Activated CD4-positive, alpha-beta T cell treated with anti-CD3 and anti-CD28 coated beads, Interleukin-2, amount 10 ng/mL, durations not matched to agents 24 days and 14 days (primary cell): ENCODE measurements around the gene CPEB1. TPM values are rescaled to one million over a fixed set of nuclear protein-coding genes. Genes with fewer than 3 reads are reported as not detected.
A peak's percentile ranks its signal among the peaks of the same experiment; 100 is the strongest.
"Not testable (repeated sequence)": the region's sequence is repeated elsewhere in the genome, so short reads cannot be mapped to it uniquely, and the experiment has no call there.

Experiments used
- DNase-seq: peaks from one replicate; pipeline ENCODE4 v3.0.0; 2022
- H3K27ac Mint-ChIP-seq: one replicate; pipeline ENCODE4 v1.8.0; 2022; ENCODE audit warnings: mild to moderate bottlenecking, mixed read lengths
- H3K27me3 Mint-ChIP-seq: one replicate; pipeline ENCODE4 v1.8.0; 2022; ENCODE audit warnings: mixed read lengths
- H3K36me3 Mint-ChIP-seq: one replicate; pipeline ENCODE4 v1.8.0; 2022; ENCODE audit warnings: low read depth, mild to moderate bottlenecking, mixed read lengths
- H3K4me1 Mint-ChIP-seq: one replicate; pipeline ENCODE4 v1.8.0; 2021; ENCODE audit warnings: mixed read lengths
- H3K4me3 Mint-ChIP-seq: one replicate; pipeline ENCODE4 v1.8.0; 2022; ENCODE audit warnings: mild to moderate bottlenecking, moderate library complexity, mixed read lengths
- H3K9me3 Mint-ChIP-seq: one replicate; pipeline ENCODE4 v1.8.0; 2021; ENCODE audit warnings: mixed read lengths
- intact Hi-C: fragments of 100-400 bp; cut with micrococcal nuclease; formaldehyde crosslinking; loops from one replicate; pipeline ENCODE4 v1.15.1; 2023
- total RNA-seq: library from RNA; stranded (reverse); gene quantifications from 2 replicates; pipeline ENCODE4 v1.2.3, GENCODE V29; 2022

CPEB1 gene
- total RNA-seq, 1 donor from 2014 or later: not detected

- no peak for DNase-seq
- H3K4me1 Mint-ChIP-seq: no peaks in the 10 kb centered on the region
- H3K27me3 Mint-ChIP-seq: no peaks in the 10 kb centered on the region
- H3K4me3 Mint-ChIP-seq: no peak overlapping the region
- no peak overlapping the region for H3K27ac Mint-ChIP-seq
- no peaks in the 10 kb centered on the region for H3K36me3 Mint-ChIP-seq
- intact Hi-C loops: no loop called here
- H3K9me3 Mint-ChIP-seq: no peaks in the 10 kb centered on the region
Observed at GRCh38 chr15:82662641-82663040, 15.5 kb upstream of the CPEB1 start.

- Mint-ChIP-seq H3K27ac (no peak overlapping the region), H3K9me3 (no peaks in the 10 kb centered on the region), H3K4me1 (no peaks in the 10 kb centered on the region), H3K36me3 (no peaks in the 10 kb centered on the region), H3K27me3 (no peaks in the 10 kb centered on the region), H3K4me3 (no peak overlapping the region)
- intact Hi-C loops: no loop called here
- DNase-seq: no peak
Observed at GRCh38 chr15:82660378-82660777, 13.2 kb upstream of the CPEB1 start.

DNA sequence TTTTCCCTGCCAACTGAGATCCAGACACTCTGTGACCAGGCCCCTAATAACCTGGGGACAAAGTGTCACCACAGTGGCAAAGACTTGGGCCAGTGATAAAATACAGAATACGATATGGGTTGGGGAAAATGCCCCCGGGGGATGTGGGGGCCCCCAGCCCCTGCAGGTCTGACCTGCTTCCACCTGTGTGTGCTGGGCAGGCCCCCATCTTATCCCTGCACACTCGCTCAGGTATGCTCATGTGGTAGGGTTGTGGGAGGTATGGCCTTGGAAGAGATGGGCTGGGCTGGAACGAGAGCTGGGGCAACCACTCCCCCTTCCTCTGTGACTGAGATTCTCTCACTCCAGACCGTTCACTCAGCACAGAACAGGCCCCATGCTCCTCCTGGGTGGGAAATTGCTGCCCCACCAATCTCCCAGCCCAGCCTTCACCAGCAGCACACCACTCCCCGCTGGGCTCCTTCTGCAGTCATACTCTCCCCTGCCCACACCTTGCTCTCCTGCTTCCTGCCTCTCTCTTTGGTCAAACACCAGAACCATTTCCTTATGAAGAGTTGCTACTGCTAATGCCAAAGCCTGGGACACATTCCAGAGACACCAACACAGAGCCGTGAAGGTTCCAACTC, 9.6 kb upstream of the CPEB1 start:
- Mint-ChIP-seq H3K36me3 (no peaks in the 10 kb centered on the region), H3K27ac (no peak overlapping the region)
- intact Hi-C loops: no loop called here

DNA sequence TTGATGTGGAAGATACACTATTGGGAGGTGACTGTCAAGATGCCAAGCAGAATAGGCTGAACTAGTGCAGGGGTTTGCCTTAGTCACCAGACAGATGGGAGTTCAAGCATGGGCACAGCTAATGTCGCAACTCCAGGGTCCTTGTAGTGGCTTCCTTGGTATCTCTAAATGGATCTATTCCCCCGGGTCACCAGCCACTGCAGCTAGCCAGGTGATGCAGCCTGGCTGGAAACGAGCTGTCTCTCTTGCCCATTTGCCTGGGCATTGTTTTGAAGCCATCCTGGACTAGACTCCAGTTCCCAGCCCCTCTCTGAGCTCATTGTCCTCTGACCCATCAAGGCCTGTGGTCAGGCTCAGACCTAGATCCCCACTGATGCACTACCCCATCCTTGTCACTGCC, 8.4 kb upstream of the CPEB1 start:
- intact Hi-C loops: no loop called here
- Mint-ChIP-seq H3K36me3 (no peaks in the 10 kb centered on the region), H3K27ac (no peak overlapping the region)

More for the DNA sequence above, 9.6 kb upstream of the CPEB1 start:
- H3K4me3 Mint-ChIP-seq: no peak overlapping the region
- DNase-seq: no peak
- no peaks in the 10 kb centered on the region for H3K4me1 Mint-ChIP-seq
- H3K27me3 Mint-ChIP-seq: peaks cover 10% of the 10 kb centered on the region
- no peaks in the 10 kb centered on the region for H3K9me3 Mint-ChIP-seq

DNA sequence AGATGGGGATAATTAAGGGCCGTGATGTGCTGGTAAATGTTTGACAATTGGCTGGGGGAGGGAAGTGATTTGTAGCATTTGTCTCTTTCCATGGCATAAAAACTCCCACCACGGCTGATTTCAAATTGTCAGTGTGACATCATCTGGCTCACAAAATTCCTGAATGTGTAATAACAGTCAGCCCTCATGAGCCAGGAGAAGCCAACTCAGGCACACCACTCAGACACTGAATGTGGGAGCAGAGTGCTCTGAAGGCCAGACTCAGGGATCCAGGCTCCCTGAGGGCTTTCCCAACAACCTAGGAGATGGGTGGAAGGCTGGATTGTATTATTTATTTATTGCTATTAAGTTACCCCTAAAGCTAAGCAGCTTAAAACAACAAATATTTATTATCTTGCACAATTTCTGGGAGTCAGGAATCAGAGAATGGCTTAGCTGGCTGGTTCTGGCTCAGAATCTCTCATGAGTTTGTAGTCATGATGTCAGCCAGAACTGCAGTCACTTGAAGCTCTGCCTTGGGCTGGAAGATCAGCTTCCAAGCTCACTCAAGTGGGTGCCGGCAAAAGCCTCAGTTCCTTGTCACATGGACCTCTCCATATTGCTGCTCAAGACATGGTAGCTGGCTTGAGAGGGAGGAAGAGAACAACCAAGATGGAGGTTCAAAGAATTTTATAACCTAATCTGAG, 6.5 kb upstream of the CPEB1 start:
- peaks cover 29% of the 10 kb centered on the region for H3K27me3 Mint-ChIP-seq

More for the DNA sequence above, 8.4 kb upstream of the CPEB1 start:
- peaks cover 13% of the 10 kb centered on the region for H3K27me3 Mint-ChIP-seq
- H3K4me1 Mint-ChIP-seq: no peaks in the 10 kb centered on the region
- H3K4me3 Mint-ChIP-seq: no peak overlapping the region
- no peaks in the 10 kb centered on the region for H3K9me3 Mint-ChIP-seq
- no peak for DNase-seq

GRCh38 chr15:82651708-82652107, 4.5 kb upstream of the CPEB1 start:
- H3K4me1 Mint-ChIP-seq: no peaks in the 10 kb centered on the region
- intact Hi-C loops: no loop called here
- H3K4me3 Mint-ChIP-seq: no peak overlapping the region
- H3K27ac Mint-ChIP-seq: no peak overlapping the region
- no peaks in the 10 kb centered on the region for H3K36me3 Mint-ChIP-seq
- peaks cover 35% of the 10 kb centered on the region for H3K27me3 Mint-ChIP-seq
- no peaks in the 10 kb centered on the region for H3K9me3 Mint-ChIP-seq
- no peak for DNase-seq

More for the DNA sequence above, 6.5 kb upstream of the CPEB1 start:
- H3K27ac Mint-ChIP-seq: no peak overlapping the region
- no peaks in the 10 kb centered on the region for H3K36me3 Mint-ChIP-seq
- H3K9me3 Mint-ChIP-seq: no peaks in the 10 kb centered on the region
- intact Hi-C loops: no loop called here
- no peak for DNase-seq
- H3K4me3 Mint-ChIP-seq: no peak overlapping the region
- H3K4me1 Mint-ChIP-seq: no peaks in the 10 kb centered on the region

- H3K9me3 Mint-ChIP-seq: no peaks in the 10 kb centered on the region
- H3K4me1 Mint-ChIP-seq: peaks cover 2% of the 10 kb centered on the region
- H3K36me3 Mint-ChIP-seq: no peaks in the 10 kb centered on the region
- DNase-seq: no peak
- no peak overlapping the region for H3K27ac Mint-ChIP-seq
- H3K4me3 Mint-ChIP-seq: no peak overlapping the region
- intact Hi-C loops: no loop called here
- peaks cover 42% of the 10 kb centered on the region for H3K27me3 Mint-ChIP-seq
Observed at GRCh38 chr15:82650046-82650670, 3.0 kb upstream of the CPEB1 start.

GRCh38 chr15:82649226-82649999, 2.2 kb upstream of the CPEB1 start:
- Mint-ChIP-seq H3K9me3 (no peaks in the 10 kb centered on the region), H3K27me3 (peaks cover 47% of the 10 kb centered on the region), H3K4me1 (peaks cover 2% of the 10 kb centered on the region), H3K4me3 (no peak overlapping the region), H3K27ac (no peak overlapping the region), H3K36me3 (no peaks in the 10 kb centered on the region)
- no peak for DNase-seq
- intact Hi-C loops: no loop called here

- Mint-ChIP-seq H3K27me3 (peaks cover 50% of the 10 kb centered on the region), H3K9me3 (no peaks in the 10 kb centered on the region), H3K4me1 (peaks cover 2% of the 10 kb centered on the region), H3K36me3 (no peaks in the 10 kb centered on the region), H3K27ac (no peak overlapping the region), H3K4me3 (peak overlapping the region; percentile 41)
- intact Hi-C loops: no loop called here
- no peak for DNase-seq
Observed at GRCh38 chr15:82648257-82649103, 1.3 kb upstream of the CPEB1 start.

- Mint-ChIP-seq H3K27me3 (peaks cover 50% of the 10 kb centered on the region), H3K27ac (no peak overlapping the region), H3K9me3 (no peaks in the 10 kb centered on the region), H3K4me3 (peak overlapping the region; percentile 41), H3K4me1 (peaks cover 2% of the 10 kb centered on the region), H3K36me3 (no peaks in the 10 kb centered on the region)
- intact Hi-C loops: no loop called here
- DNase-seq: peak; percentile 64
Observed at GRCh38 chr15:82647835-82648256, 683 bp upstream of the CPEB1 start.

GRCh38 chr15:82646250-82647044, 716 bp downstream of the CPEB1 start:
- H3K27ac Mint-ChIP-seq: no peak overlapping the region
- no peaks in the 10 kb centered on the region for H3K9me3 Mint-ChIP-seq
- H3K36me3 Mint-ChIP-seq: no peaks in the 10 kb centered on the region
- intact Hi-C loops: no loop called here
- DNase-seq: no peak
- peak overlapping the region; percentile 59 for H3K4me3 Mint-ChIP-seq
- H3K4me1 Mint-ChIP-seq: peaks cover 2% of the 10 kb centered on the region
- peaks cover 52% of the 10 kb centered on the region for H3K27me3 Mint-ChIP-seq

- DNase-seq, H3K4me1 Mint-ChIP-seq, H3K27ac Mint-ChIP-seq, intact Hi-C loops, H3K9me3 Mint-ChIP-seq, H3K4me3 Mint-ChIP-seq, H3K36me3 Mint-ChIP-seq: not testable (repeated sequence)
- H3K27me3 Mint-ChIP-seq: peaks cover 58% of the 10 kb centered on the region
Observed at GRCh38 chr15:82644967-82645852, 2.0 kb downstream of the CPEB1 start.
